ENCODE measurements around the gene ITPR1.

GRCh38 chr3:4819746-4820145 lies 326.6 kb downstream of the ITPR1 start:
- TF ChIP-seq, protein P1, sequence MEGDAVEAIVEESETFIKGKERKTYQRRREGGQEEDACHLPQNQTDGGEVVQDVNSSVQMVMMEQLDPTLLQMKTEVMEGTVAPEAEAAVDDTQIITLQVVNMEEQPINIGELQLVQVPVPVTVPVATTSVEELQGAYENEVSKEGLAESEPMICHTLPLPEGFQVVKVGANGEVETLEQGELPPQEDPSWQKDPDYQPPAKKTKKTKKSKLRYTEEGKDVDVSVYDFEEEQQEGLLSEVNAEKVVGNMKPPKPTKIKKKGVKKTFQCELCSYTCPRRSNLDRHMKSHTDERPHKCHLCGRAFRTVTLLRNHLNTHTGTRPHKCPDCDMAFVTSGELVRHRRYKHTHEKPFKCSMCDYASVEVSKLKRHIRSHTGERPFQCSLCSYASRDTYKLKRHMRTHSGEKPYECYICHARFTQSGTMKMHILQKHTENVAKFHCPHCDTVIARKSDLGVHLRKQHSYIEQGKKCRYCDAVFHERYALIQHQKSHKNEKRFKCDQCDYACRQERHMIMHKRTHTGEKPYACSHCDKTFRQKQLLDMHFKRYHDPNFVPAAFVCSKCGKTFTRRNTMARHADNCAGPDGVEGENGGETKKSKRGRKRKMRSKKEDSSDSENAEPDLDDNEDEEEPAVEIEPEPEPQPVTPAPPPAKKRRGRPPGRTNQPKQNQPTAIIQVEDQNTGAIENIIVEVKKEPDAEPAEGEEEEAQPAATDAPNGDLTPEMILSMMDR (IDR thresholded peaks at IDR 0.05), result no peak
- TF ChIP-seq POLR2AphosphoS5 (IDR thresholded peaks at IDR 0.05; ENCODE audit: low read depth, low read length), result no peak
- TF ChIP-seq, protein P2, sequence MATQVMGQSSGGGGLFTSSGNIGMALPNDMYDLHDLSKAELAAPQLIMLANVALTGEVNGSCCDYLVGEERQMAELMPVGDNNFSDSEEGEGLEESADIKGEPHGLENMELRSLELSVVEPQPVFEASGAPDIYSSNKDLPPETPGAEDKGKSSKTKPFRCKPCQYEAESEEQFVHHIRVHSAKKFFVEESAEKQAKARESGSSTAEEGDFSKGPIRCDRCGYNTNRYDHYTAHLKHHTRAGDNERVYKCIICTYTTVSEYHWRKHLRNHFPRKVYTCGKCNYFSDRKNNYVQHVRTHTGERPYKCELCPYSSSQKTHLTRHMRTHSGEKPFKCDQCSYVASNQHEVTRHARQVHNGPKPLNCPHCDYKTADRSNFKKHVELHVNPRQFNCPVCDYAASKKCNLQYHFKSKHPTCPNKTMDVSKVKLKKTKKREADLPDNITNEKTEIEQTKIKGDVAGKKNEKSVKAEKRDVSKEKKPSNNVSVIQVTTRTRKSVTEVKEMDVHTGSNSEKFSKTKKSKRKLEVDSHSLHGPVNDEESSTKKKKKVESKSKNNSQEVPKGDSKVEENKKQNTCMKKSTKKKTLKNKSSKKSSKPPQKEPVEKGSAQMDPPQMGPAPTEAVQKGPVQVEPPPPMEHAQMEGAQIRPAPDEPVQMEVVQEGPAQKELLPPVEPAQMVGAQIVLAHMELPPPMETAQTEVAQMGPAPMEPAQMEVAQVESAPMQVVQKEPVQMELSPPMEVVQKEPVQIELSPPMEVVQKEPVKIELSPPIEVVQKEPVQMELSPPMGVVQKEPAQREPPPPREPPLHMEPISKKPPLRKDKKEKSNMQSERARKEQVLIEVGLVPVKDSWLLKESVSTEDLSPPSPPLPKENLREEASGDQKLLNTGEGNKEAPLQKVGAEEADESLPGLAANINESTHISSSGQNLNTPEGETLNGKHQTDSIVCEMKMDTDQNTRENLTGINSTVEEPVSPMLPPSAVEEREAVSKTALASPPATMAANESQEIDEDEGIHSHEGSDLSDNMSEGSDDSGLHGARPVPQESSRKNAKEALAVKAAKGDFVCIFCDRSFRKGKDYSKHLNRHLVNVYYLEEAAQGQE (IDR thresholded peaks at IDR 0.05; ENCODE audit: insufficient read depth in 1 of 2, low read depth in 2 of 2, low read length in 1 of 2), result no peak
- no peak for TF ChIP-seq TCF7L2 (IDR thresholded peaks at IDR 0.05; ENCODE audit: low read depth, low read length)

Data from Panc1 (cell line).